ENCODE results near the gene CDKL2. TPM values are rescaled to one million over a fixed set of nuclear protein-coding genes. Genes with fewer than 3 reads are reported as not detected.
"Not testable (repeated sequence)": the region's sequence is repeated elsewhere in the genome, so short reads cannot be mapped to it uniquely, and the experiment has no call there.

Gene CDKL2
- polyA plus RNA-seq, 1 donor (not counting 4 experiments of a cell fraction or from before 2014, with no cell fraction given), result 0.64 TPM

GRCh38 chr4:75668596-75668995 is 38.3 kb upstream of the CDKL2 start:
- H3K4me2 ChIP-seq (ENCODE audit: control insufficient read depth, extremely low read depth, insufficient read depth, low read depth, low read length), result peak overlapping the region; percentile 37
- no peaks in the 10 kb centered on the region for H3K9me1 ChIP-seq (ENCODE audit: control insufficient read depth, extremely low read depth, insufficient read depth, low read length)
- no peaks in the 10 kb centered on the region for H4K20me1 ChIP-seq (ENCODE audit: control insufficient read depth, extremely low read depth, insufficient read depth, low read length)
- dilution Hi-C loops (cut with MboI; ENCODE audit: extremely low pct_ligation_motif_present, low sequenced_read_pairs), result no loop called here
- no peak overlapping the region for H3K27ac ChIP-seq (ENCODE audit: control insufficient read depth, insufficient read depth, low read length)
- no peak overlapping the region for H2AFZ ChIP-seq (ENCODE audit: control insufficient read depth, low read length)
- H3K27me3 ChIP-seq (ENCODE audit: control insufficient read depth, extremely low read depth, insufficient read depth, low read length), result no peaks in the 10 kb centered on the region
- H3K9me3 ChIP-seq (ENCODE audit: control insufficient read depth, low read depth, low read length), result no peaks in the 10 kb centered on the region
- no peak overlapping the region for H3K9ac ChIP-seq (ENCODE audit: control insufficient read depth, extremely low read depth, insufficient read depth, low read length)
- H3K4me3 ChIP-seq (ENCODE audit: control insufficient read depth in 2 of 3, extremely low read depth in 1 of 3, insufficient read depth in 2 of 3, low read depth in 1 of 3, low read length in 3 of 3), result no peak overlapping the region
- peaks cover 94% of the 10 kb centered on the region for H3K79me2 ChIP-seq (ENCODE audit: control insufficient read depth, insufficient read depth, low read length)
- TF ChIP-seq EZH2 (IDR thresholded peaks at IDR 0.05; ENCODE audit: low read length), result no peak
- TF ChIP-seq CTCF (optimal IDR thresholded peaks at IDR 0.05 in 1 of 3, IDR thresholded peaks at IDR 0.05 in 1 of 3, conservative IDR thresholded peaks at IDR 0.05 in 1 of 3; ENCODE audit: extremely low read depth in 1 of 3, insufficient read depth in 2 of 3, low read length in 3 of 3), result no peak
- peaks cover 20% of the 10 kb centered on the region for H3K4me1 ChIP-seq (ENCODE audit: control insufficient read depth, extremely low read depth, insufficient read depth, low read length)
- FAIRE-seq (no peak), DNase-seq (ENCODE audit: low read depth, low spot score) (no peak)
- no peaks in the 10 kb centered on the region for H3K36me3 ChIP-seq (ENCODE audit: control insufficient read depth in 2 of 2, extremely low read depth in 1 of 2, insufficient read depth in 2 of 2, low read length in 2 of 2)

GRCh38 chr4:75667636-75668035 is 37.3 kb upstream of the CDKL2 start:
- H3K4me1 ChIP-seq (ENCODE audit: control insufficient read depth, extremely low read depth, insufficient read depth, low read length), result peaks cover 20% of the 10 kb centered on the region
- H3K9ac ChIP-seq (ENCODE audit: control insufficient read depth, extremely low read depth, insufficient read depth, low read length); H3K27ac ChIP-seq (ENCODE audit: control insufficient read depth, insufficient read depth, low read length); H3K4me2 ChIP-seq (ENCODE audit: control insufficient read depth, extremely low read depth, insufficient read depth, low read depth, low read length); H2AFZ ChIP-seq (ENCODE audit: control insufficient read depth, low read length); H3K9me1 ChIP-seq (ENCODE audit: control insufficient read depth, extremely low read depth, insufficient read depth, low read length); dilution Hi-C loops (cut with MboI; ENCODE audit: extremely low pct_ligation_motif_present, low sequenced_read_pairs); H3K9me3 ChIP-seq (ENCODE audit: control insufficient read depth, low read depth, low read length); H3K27me3 ChIP-seq (ENCODE audit: control insufficient read depth, extremely low read depth, insufficient read depth, low read length); H4K20me1 ChIP-seq (ENCODE audit: control insufficient read depth, extremely low read depth, insufficient read depth, low read length); FAIRE-seq; DNase-seq (ENCODE audit: low read depth, low spot score); H3K4me3 ChIP-seq (ENCODE audit: control insufficient read depth in 2 of 3, extremely low read depth in 1 of 3, insufficient read depth in 2 of 3, low read depth in 1 of 3, low read length in 3 of 3); H3K36me3 ChIP-seq (ENCODE audit: control insufficient read depth in 2 of 2, extremely low read depth in 1 of 2, insufficient read depth in 2 of 2, low read length in 2 of 2): not testable (repeated sequence)
- H3K79me2 ChIP-seq (ENCODE audit: control insufficient read depth, insufficient read depth, low read length), result peaks cover 98% of the 10 kb centered on the region

GRCh38 chr4:75666299-75666698 is 36.0 kb upstream of the CDKL2 start:
- dilution Hi-C loops (cut with MboI; ENCODE audit: extremely low pct_ligation_motif_present, low sequenced_read_pairs), result no loop called here

More at GRCh38 chr4:75666299-75666698, 36.0 kb upstream of the CDKL2 start:
- peaks cover 0 to 4% of the 10 kb centered on the region in 2 experiments for H3K36me3 ChIP-seq (ENCODE audit: control insufficient read depth in 2 of 2, extremely low read depth in 1 of 2, insufficient read depth in 2 of 2, low read length in 2 of 2)
- no peak for TF ChIP-seq CTCF (optimal IDR thresholded peaks at IDR 0.05 in 1 of 3, IDR thresholded peaks at IDR 0.05 in 1 of 3, conservative IDR thresholded peaks at IDR 0.05 in 1 of 3; ENCODE audit: extremely low read depth in 1 of 3, insufficient read depth in 2 of 3, low read length in 3 of 3)
- no peak for TF ChIP-seq EZH2 (IDR thresholded peaks at IDR 0.05; ENCODE audit: low read length)
- no peaks in the 10 kb centered on the region for H3K9me3 ChIP-seq (ENCODE audit: control insufficient read depth, low read depth, low read length)
- H3K4me2 ChIP-seq (ENCODE audit: control insufficient read depth, extremely low read depth, insufficient read depth, low read depth, low read length), result peak overlapping the region; percentile 25
- no peaks in the 10 kb centered on the region for H3K9me1 ChIP-seq (ENCODE audit: control insufficient read depth, extremely low read depth, insufficient read depth, low read length)
- H3K79me2 ChIP-seq (ENCODE audit: control insufficient read depth, insufficient read depth, low read length), result peaks cover 94% of the 10 kb centered on the region
- peak overlapping the region; percentile 75 for H3K27ac ChIP-seq (ENCODE audit: control insufficient read depth, insufficient read depth, low read length)
- H3K9ac ChIP-seq (ENCODE audit: control insufficient read depth, extremely low read depth, insufficient read depth, low read length), result peak overlapping the region; percentile 19
- no peak for DNase-seq (ENCODE audit: low read depth, low spot score)
- no peaks in the 10 kb centered on the region for H4K20me1 ChIP-seq (ENCODE audit: control insufficient read depth, extremely low read depth, insufficient read depth, low read length)
- H2AFZ ChIP-seq (ENCODE audit: control insufficient read depth, low read length), result no peak overlapping the region
- H3K4me1 ChIP-seq (ENCODE audit: control insufficient read depth, extremely low read depth, insufficient read depth, low read length), result peaks cover 15% of the 10 kb centered on the region
- no peak for FAIRE-seq
- no peak overlapping the region for H3K4me3 ChIP-seq (ENCODE audit: control insufficient read depth in 2 of 3, extremely low read depth in 1 of 3, insufficient read depth in 2 of 3, low read depth in 1 of 3, low read length in 3 of 3)
- H3K27me3 ChIP-seq (ENCODE audit: control insufficient read depth, extremely low read depth, insufficient read depth, low read length), result no peaks in the 10 kb centered on the region
